MM.1S (cell line): ENCODE measurements around the gene CTNNBIP1.

ENCODE experiments used
- DNase-seq: peaks from one replicate; pipeline ENCODE4 v3.0.0-alpha.2; 2015
- H2AFZ ChIP-seq: fragments of 300-600 bp; sonication (generic); 2 replicates; pipeline ENCODE4 v1.6.0; 2016; ENCODE audit warnings: antibody characterized with exemption, low read length
- H3F3A ChIP-seq: fragments of 300-600 bp; sonication (generic); 2 replicates; pipeline ENCODE4 v1.6.1; 2016; ENCODE audit warnings: mild to moderate bottlenecking, antibody characterized with exemption, low read length, moderate library complexity, mixed read lengths; ENCODE audit not compliant: insufficient read depth
- H3K27ac ChIP-seq: fragments of 300-600 bp; sonication (generic); 2 replicates; pipeline ENCODE4 v1.5.1; 2016; ENCODE audit warnings: mild to moderate bottlenecking, low read length
- H3K27me3 ChIP-seq: fragments of 300-600 bp; sonication (generic); replicated peaks from 2 replicates; pipeline ENCODE4 v1.6.0; 2016; ENCODE audit warnings: low read length; ENCODE audit not compliant: insufficient read depth
- H3K36me3 ChIP-seq: fragments of 300-600 bp; sonication (generic); replicated peaks from 2 replicates; pipeline ENCODE4 v1.6.1; 2016; ENCODE audit warnings: mild to moderate bottlenecking, low read length, mixed read lengths; ENCODE audit not compliant: insufficient read depth
- H3K4me1 ChIP-seq: fragments of 300-600 bp; sonication (generic); 2 replicates; pipeline ENCODE4 v1.6.1; 2016; ENCODE audit warnings: low read length, mixed read lengths
- H3K4me2 ChIP-seq: fragments of 300-600 bp; sonication (generic); 2 replicates; pipeline ENCODE4 v1.6.0; 2016; ENCODE audit warnings: low read depth, low read length
- H3K4me3 ChIP-seq: fragments of 300-600 bp; sonication (generic); 2 replicates; pipeline ENCODE4 v1.5.1; 2016; ENCODE audit warnings: low read length, mixed read lengths
- H3K79me2 ChIP-seq: fragments of 300-600 bp; sonication (generic); 2 replicates; pipeline ENCODE4 v1.6.1; 2016; ENCODE audit warnings: mixed run types, low read length, mixed read lengths
- H3K9ac ChIP-seq: fragments of 300-600 bp; sonication (generic); 2 replicates; pipeline ENCODE4 v1.6.1; 2016; ENCODE audit warnings: low read length, mixed read lengths
- H3K9me2 ChIP-seq: fragments of 300-600 bp; sonication (generic); replicated peaks from 2 replicates; pipeline ENCODE4 v1.6.1; 2016; ENCODE audit warnings: mild to moderate bottlenecking, low read length, mixed read lengths; ENCODE audit not compliant: insufficient read depth
- H3K9me3 ChIP-seq: fragments of 300-600 bp; sonication (generic); replicated peaks from 2 replicates; pipeline ENCODE4 v1.6.1; 2016; ENCODE audit warnings: mild to moderate bottlenecking, low read length, mixed read lengths; ENCODE audit not compliant: insufficient read depth
- H4K20me1 ChIP-seq: fragments of 300-600 bp; sonication (generic); 2 replicates; pipeline ENCODE4 v1.6.1; 2016; ENCODE audit warnings: mild to moderate bottlenecking, low read length, moderate library complexity, mixed read lengths; ENCODE audit not compliant: insufficient read depth
- EZH2 ChIP-seq: fragments of 300-600 bp; sonication (generic); optimal IDR thresholded peaks from 2 replicates; pipeline ENCODE3; 2017; ENCODE audit warnings: low read depth, mild to moderate bottlenecking, antibody characterized with exemption, low read length, mixed read lengths
- EZH2phosphoT487 ChIP-seq: fragments of 300-600 bp; sonication (generic); IDR thresholded peaks from 2 replicates; pipeline ENCODE4 v1.6.1; 2018; ENCODE audit warnings: antibody characterized with exemption, low read length
- TF ChIP-seq, protein P1 (sequence below): fragments of 300-600 bp; sonication (generic); IDR thresholded peaks from 2 replicates; pipeline ENCODE4 v1.5.1; 2016; ENCODE audit warnings: antibody characterized with exemption, low read length, mixed read lengths

The CTNNBIP1 gene

DNA sequence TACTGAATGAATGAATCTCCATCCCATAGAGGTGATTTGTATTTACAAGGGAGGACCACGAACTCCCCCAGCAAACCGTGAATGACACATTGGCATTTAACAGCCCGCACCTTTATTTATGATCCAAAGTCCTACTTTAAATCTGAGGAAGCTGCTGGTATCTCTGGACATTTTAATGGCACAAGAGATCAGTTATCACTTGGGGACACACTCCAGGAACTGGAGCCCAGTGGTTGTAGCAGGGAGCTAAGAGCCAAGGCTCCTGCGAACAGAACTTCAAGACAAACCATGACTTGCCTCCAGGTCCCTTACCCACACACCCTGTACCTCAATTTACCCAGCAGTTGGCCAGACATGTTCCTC is 1.2 kb downstream of the CTNNBIP1 start:
- Histone ChIP-seq H3K27ac (no peak overlapping the region; the same call in 1 of the 2 replicates), H4K20me1 (no peaks in the 10 kb centered on the region), H2AFZ (peak overlapping the region; percentile 98)

DNA sequence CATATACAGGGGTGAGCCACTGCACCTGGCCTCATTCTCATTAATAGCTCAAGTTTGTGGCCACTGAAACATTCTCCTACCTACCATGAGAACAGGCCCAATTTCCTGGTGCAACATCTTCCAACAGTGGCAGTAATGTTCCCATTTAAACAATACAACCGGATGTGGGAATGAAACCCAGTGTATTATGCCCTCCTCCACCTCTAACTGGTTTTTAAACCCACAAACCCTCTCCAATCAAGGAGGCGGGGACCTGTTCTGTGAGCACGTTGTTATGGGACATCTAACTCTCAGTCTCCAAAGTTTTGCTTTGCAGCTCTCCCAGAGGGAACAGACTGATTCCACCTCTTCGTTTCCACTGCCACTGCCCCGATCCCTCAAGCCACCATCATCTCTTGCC is 2.6 kb downstream of the CTNNBIP1 start:
- no peak overlapping the region for H3K4me2 ChIP-seq
- no peak overlapping the region for H3K4me3 ChIP-seq
- H3K9me3 ChIP-seq: no peaks in the 10 kb centered on the region
- no peak overlapping the region for H3K9ac ChIP-seq
- H3K27me3 ChIP-seq: no peaks in the 10 kb centered on the region
- H3F3A ChIP-seq: peaks cover 9% of the 10 kb centered on the region
- no peaks in the 10 kb centered on the region for H4K20me1 ChIP-seq
- H3K9me2 ChIP-seq: no peaks in the 10 kb centered on the region
- peaks cover 11% of the 10 kb centered on the region; the same call in 1 of the 2 replicates for H3K79me2 ChIP-seq
- no peak overlapping the region for H3K27ac ChIP-seq
- DNase-seq: no peak
- no peaks in the 10 kb centered on the region for H3K36me3 ChIP-seq
- no peak overlapping the region for H2AFZ ChIP-seq
- TF ChIP-seq, protein P1, sequence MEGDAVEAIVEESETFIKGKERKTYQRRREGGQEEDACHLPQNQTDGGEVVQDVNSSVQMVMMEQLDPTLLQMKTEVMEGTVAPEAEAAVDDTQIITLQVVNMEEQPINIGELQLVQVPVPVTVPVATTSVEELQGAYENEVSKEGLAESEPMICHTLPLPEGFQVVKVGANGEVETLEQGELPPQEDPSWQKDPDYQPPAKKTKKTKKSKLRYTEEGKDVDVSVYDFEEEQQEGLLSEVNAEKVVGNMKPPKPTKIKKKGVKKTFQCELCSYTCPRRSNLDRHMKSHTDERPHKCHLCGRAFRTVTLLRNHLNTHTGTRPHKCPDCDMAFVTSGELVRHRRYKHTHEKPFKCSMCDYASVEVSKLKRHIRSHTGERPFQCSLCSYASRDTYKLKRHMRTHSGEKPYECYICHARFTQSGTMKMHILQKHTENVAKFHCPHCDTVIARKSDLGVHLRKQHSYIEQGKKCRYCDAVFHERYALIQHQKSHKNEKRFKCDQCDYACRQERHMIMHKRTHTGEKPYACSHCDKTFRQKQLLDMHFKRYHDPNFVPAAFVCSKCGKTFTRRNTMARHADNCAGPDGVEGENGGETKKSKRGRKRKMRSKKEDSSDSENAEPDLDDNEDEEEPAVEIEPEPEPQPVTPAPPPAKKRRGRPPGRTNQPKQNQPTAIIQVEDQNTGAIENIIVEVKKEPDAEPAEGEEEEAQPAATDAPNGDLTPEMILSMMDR: no peak
- no peak for TF ChIP-seq EZH2phosphoT487
- no peak for TF ChIP-seq EZH2
- peaks cover 7% of the 10 kb centered on the region for H3K4me1 ChIP-seq

More for the DNA sequence above, 1.2 kb downstream of the CTNNBIP1 start:
- H3K9me2 ChIP-seq: no peaks in the 10 kb centered on the region
- no peaks in the 10 kb centered on the region for H3K36me3 ChIP-seq
- H3K4me3 ChIP-seq: peak overlapping the region; percentile 98
- DNase-seq: no peak
- no peak for TF ChIP-seq EZH2phosphoT487
- TF ChIP-seq, protein P1: no peak
- H3K79me2 ChIP-seq: peaks cover 11% of the 10 kb centered on the region; the same call in 1 of the 2 replicates
- peak overlapping the region; percentile 86; the same call in 1 of the 2 replicates for H3K9ac ChIP-seq
- H3K4me2 ChIP-seq: peak overlapping the region; percentile 87
- H3K27me3 ChIP-seq: no peaks in the 10 kb centered on the region
- no peaks in the 10 kb centered on the region for H3K9me3 ChIP-seq
- H3K4me1 ChIP-seq: peaks cover 7% of the 10 kb centered on the region
- peaks cover 9% of the 10 kb centered on the region for H3F3A ChIP-seq

DNA sequence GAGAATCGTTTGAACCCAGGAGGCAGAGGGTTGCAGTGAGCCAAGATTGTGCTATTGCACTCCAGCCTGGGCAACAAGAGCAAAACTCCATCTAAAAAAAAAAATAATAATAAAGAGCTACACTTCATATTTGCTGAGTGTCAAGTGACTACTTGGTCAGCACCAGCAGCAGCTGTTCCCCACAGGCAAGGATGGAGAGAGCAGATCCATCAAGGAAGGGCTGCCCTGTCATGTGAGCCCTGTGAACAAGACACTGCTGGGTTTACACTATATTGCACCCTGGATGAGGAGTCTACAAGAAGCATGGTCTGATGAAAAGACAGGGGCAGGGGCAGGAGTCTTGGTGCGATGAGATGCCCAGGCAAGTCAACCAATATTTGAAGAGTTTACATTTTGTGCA is 3.6 kb downstream of the CTNNBIP1 start:
- TF ChIP-seq EZH2: no peak
- no peak for TF ChIP-seq EZH2phosphoT487
- DNase-seq: no peak
- H3K9ac ChIP-seq: no peak overlapping the region
- H3K9me3 ChIP-seq: no peaks in the 10 kb centered on the region
- H3K36me3 ChIP-seq: no peaks in the 10 kb centered on the region
- no peaks in the 10 kb centered on the region for H3K27me3 ChIP-seq
- H3K79me2 ChIP-seq: peaks cover 11% of the 10 kb centered on the region; the same call in 1 of the 2 replicates
- H2AFZ ChIP-seq: no peak overlapping the region
- H3K4me1 ChIP-seq: peaks cover 7% of the 10 kb centered on the region
- no peaks in the 10 kb centered on the region for H3K9me2 ChIP-seq
- H3F3A ChIP-seq: peaks cover 9% of the 10 kb centered on the region
- no peak overlapping the region for H3K4me2 ChIP-seq
- H4K20me1 ChIP-seq: no peaks in the 10 kb centered on the region
- H3K27ac ChIP-seq: no peak overlapping the region
- no peak overlapping the region for H3K4me3 ChIP-seq

DNA sequence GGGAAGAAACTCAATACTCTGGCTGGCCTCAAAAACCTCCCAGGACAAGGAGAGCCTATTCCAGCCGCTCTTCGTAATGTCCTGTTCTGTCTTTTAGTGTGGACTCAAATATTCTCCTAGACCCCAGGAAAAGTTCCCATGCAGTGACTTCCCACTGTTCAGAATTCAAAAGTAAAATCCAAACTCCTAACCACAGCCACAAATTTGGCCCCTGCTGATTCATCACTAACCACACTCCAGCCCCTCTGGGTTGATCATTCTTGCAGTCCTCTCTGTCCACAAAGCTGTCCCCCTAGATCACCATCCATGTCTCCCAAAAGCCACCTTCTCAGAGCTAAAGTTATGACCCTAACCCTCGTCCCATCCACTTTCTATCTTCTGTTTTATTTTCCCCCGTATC is 5.1 kb downstream of the CTNNBIP1 start:
- no peaks in the 10 kb centered on the region for H3K36me3 ChIP-seq
- DNase-seq: no peak
- no peak overlapping the region for H3K4me2 ChIP-seq
- H3K9me2 ChIP-seq: no peaks in the 10 kb centered on the region
- H3K4me3 ChIP-seq: no peak overlapping the region
- H4K20me1 ChIP-seq: no peaks in the 10 kb centered on the region
- H3K9ac ChIP-seq: no peak overlapping the region
- H3K27ac ChIP-seq: no peak overlapping the region
- TF ChIP-seq, protein P1: no peak
- peaks cover 11% of the 10 kb centered on the region; the same call in 1 of the 2 replicates for H3K79me2 ChIP-seq
- H3K4me1 ChIP-seq: peaks cover 17% of the 10 kb centered on the region
- no peaks in the 10 kb centered on the region for H3K9me3 ChIP-seq
- H3K27me3 ChIP-seq: no peaks in the 10 kb centered on the region
- no peak overlapping the region for H2AFZ ChIP-seq
- H3F3A ChIP-seq: no peaks in the 10 kb centered on the region
